Liver (tissue), 9 donors: ENCODE data around the gene CX3CR1. TPM values are rescaled to one million over a fixed set of nuclear protein-coding genes. Genes with fewer than 3 reads are reported as not detected.

Experiments used
- DNase-seq: peaks from one replicate; pipeline ENCODE4 v3.0.0-alpha.2; 2017; ENCODE audit warnings: low spot score
- H3K27ac ChIP-seq, 2 donors: one replicate each; pipeline ENCODE4 v1.7.0; 2013; ENCODE audit warnings: inconsistent platforms in 2 of 2, low read length in 2 of 2, control low read depth in 1 of 2, low read depth in 1 of 2, mild to moderate bottlenecking in 1 of 2
- H3K27me3 ChIP-seq, 4 donors: one replicate each; pipeline versions ENCODE4 v1.6.1 to v1.7.0; 2013; ENCODE audit warnings: low read length in 3 of 4, inconsistent platforms in 1 of 4, mild to moderate bottlenecking in 1 of 4, moderate library complexity in 1 of 4; ENCODE audit not compliant: control insufficient read depth in 4 of 4, insufficient read depth in 4 of 4
- H3K36me3 ChIP-seq, 4 donors: one replicate each; pipeline versions ENCODE4 v1.6.1 to v1.7.0; 2013; ENCODE audit warnings: low read length in 3 of 4, mild to moderate bottlenecking in 3 of 4, low read depth in 1 of 4, moderate library complexity in 1 of 4; ENCODE audit not compliant: control insufficient read depth in 4 of 4, insufficient read depth in 3 of 4
- H3K4me1 ChIP-seq, 4 donors: one replicate each; pipeline versions ENCODE4 v1.6.1 to v1.7.0; 2013; ENCODE audit warnings: low read length in 3 of 4, mild to moderate bottlenecking in 3 of 4, moderate library complexity in 1 of 4; ENCODE audit not compliant: control insufficient read depth in 4 of 4, insufficient read depth in 4 of 4
- H3K4me3 ChIP-seq, 3 donors: one replicate each; pipeline versions ENCODE4 v1.6.1 to v1.7.0; 2013; ENCODE audit warnings: low read length in 3 of 3, control low read depth in 1 of 3, low read depth in 1 of 3, mild to moderate bottlenecking in 1 of 3
- H3K9ac ChIP-seq, 2 donors: one replicate each; pipeline ENCODE4 v1.7.0; 2013; ENCODE audit warnings: low read length in 2 of 2, mild to moderate bottlenecking in 2 of 2, moderate library complexity in 2 of 2, control low read depth in 1 of 2, low read depth in 1 of 2
- H3K9me3 ChIP-seq, 4 donors: one replicate each; pipeline versions ENCODE4 v1.6.1 to v1.7.0; 2013; ENCODE audit warnings: low read length in 3 of 4; ENCODE audit not compliant: control insufficient read depth in 4 of 4
- EGR1 ChIP-seq, 2 donors: IDR thresholded peaks; 2 replicates each; pipeline ENCODE4 v1.6.1; 2016 to 2018; ENCODE audit warnings: antibody characterized with exemption in 2 of 2, low read depth in 2 of 2
- FOXA1 ChIP-seq: IDR thresholded peaks from 2 replicates; pipeline ENCODE4 v1.6.1; 2016; ENCODE audit warnings: antibody characterized with exemption
- GABPA ChIP-seq, 2 donors: IDR thresholded peaks in 1 of 2; conservative IDR thresholded peaks in 1 of 2; 2 replicates each; pipeline ENCODE4 v1.6.1; 2016; ENCODE audit warnings: antibody characterized with exemption in 2 of 2, mild to moderate bottlenecking in 1 of 2, moderate library complexity in 1 of 2
- HNF4A ChIP-seq, 2 donors: conservative IDR thresholded peaks; 2 replicates each; pipeline ENCODE4 v1.6.1; 2016; ENCODE audit warnings: antibody characterized with exemption in 2 of 2, mild to moderate bottlenecking in 2 of 2
- HNF4G ChIP-seq: IDR thresholded peaks from 2 replicates; pipeline ENCODE4 v1.6.1; 2016; ENCODE audit warnings: antibody characterized with exemption
- JUND ChIP-seq, 2 donors: IDR thresholded peaks; 2 replicates each; pipeline ENCODE4 v1.6.1; 2016; ENCODE audit warnings: antibody characterized with exemption in 2 of 2
- NR2F2 ChIP-seq: IDR thresholded peaks from 2 replicates; pipeline ENCODE4 v1.6.1; 2016; ENCODE audit warnings: antibody characterized with exemption
- RXRA ChIP-seq, 2 donors: IDR thresholded peaks; 2 replicates each; pipeline ENCODE4 v1.6.1; 2017 to 2018; ENCODE audit warnings: antibody characterized with exemption in 2 of 2, mild to moderate bottlenecking in 1 of 2
- SP1 ChIP-seq: IDR thresholded peaks from 2 replicates; pipeline ENCODE4 v1.6.1; 2018; ENCODE audit warnings: antibody characterized with exemption, mild to moderate bottlenecking
- TAF1 ChIP-seq: conservative IDR thresholded peaks from 2 replicates; pipeline ENCODE4 v1.6.1; 2016; ENCODE audit warnings: antibody characterized with exemption, mild to moderate bottlenecking
- YY1 ChIP-seq: IDR thresholded peaks from 2 replicates; pipeline ENCODE4 v1.6.1; 2016; ENCODE audit warnings: antibody characterized with exemption, mild to moderate bottlenecking
- WGBS: extraction: QIAGEN DNeasy Blood & Tissue Kit; methylation state at CpG from one replicate; pipeline ENCODE4 v1.1.7; 2013; 5-methylcytosine and 5-hydroxymethylcytosine counted together
- polyA plus RNA-seq, 2 donors: library from polyadenylated mRNA; stranded (reverse) in 1 of 2; unstranded in 1 of 2; fragments of 200-250 nt in 1 of 2; fragments of >200 nt in 1 of 2; fragmentation: Nextera tagmentation in 1 of 2; extraction: Ambion mirVana in 1 of 2; gene quantifications; one replicate each; pipeline versions ENCODE4 v1.2.1 to v1.2.3, GENCODE V29; 2013 to 2015
- total RNA-seq, 2 donors: library from RNA; depleted of rRNA; stranded (reverse); fragments of >200 nt; gene quantifications; one replicate each; pipeline ENCODE4 v1.2.3, GENCODE V29; 2014
- TF ChIP-seq, protein P1 (sequence below): IDR thresholded peaks from 2 replicates; pipeline ENCODE4 v1.6.1; 2016; ENCODE audit warnings: antibody characterized with exemption, mild to moderate bottlenecking
- TF ChIP-seq, protein P2 (sequence below): IDR thresholded peaks from 2 replicates; pipeline ENCODE4 v1.6.1; 2016; ENCODE audit warnings: antibody characterized with exemption
- TF ChIP-seq, protein P3 (sequence below): IDR thresholded peaks from 2 replicates; pipeline ENCODE4 v1.6.1; 2016; ENCODE audit warnings: antibody characterized with exemption
- TF ChIP-seq, protein P4 (sequence below): fragments of 150-350 bp; IDR thresholded peaks from 2 replicates; pipeline ENCODE4 v1.5.1; 2017; ENCODE audit warnings: improper control_type of control experiment, low read depth, low read length; ENCODE audit not compliant: missing input control
- TF ChIP-seq, protein P5 (sequence below): IDR thresholded peaks from 2 replicates; pipeline ENCODE4 v1.6.1; 2016; ENCODE audit warnings: antibody characterized with exemption
- donor health status: healthy.
- donor health status: healthy.
- donor health status: healthy.
- donor health status: healthy.
- donor health status: healthy.

Gene CX3CR1
- total and polyA plus RNA-seq, 4 donors = 0.33 to 1.9 (median 0.55) TPM

DNA sequence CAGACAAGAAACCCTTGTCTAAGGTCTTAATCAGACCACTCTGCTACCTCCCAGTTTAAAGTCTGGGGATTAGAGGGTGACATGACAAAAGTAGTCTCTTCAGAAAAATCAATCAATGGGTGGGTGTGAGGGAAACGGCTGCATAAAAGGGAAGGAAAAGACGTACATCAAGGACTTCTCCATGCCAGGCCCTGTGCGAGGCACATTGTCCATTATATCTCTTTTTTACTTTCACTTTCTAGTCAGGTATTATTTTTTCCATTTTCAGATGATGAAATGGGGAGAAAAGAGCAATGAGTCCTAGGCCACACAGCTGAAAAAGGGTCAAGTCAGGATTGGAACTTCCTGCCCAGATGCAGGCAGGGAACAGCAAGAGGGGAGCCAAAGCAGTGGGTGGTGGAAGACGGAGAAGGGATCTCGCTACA, 4.6 kb upstream of the CX3CR1 start:
- peaks cover 0 to 15% (median 9%) of the 10 kb centered on the region in 4 donors for H3K4me1 ChIP-seq
- WGBS = 74% methylated on average over 5 of the region's 5 CpGs
- no peak for DNase-seq

DNA sequence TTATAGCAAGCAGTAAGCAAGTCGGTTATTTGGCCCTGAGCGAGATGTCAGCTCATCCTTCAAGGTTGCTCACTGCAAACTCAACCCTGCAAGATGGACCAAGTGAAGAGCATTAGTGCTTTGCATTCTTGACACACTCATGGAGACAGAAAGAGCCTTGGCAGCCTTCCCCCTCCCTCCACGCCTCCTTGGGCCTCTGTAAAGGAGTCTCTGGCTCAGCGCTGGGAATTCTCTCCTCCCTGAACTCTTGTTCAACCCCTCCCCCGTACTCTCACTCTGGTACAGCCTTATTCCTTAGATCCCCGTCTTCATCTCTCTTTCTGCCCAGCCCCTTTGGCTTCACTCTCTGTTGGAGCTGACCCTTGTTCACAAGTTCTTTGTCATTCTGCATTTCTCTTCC, 2.2 kb upstream of the CX3CR1 start:
- Histone ChIP-seq H3K9me3 (no peaks in the 10 kb centered on the region), H3K27ac (no peak overlapping the region), H3K27me3 (no peaks in the 10 kb centered on the region), H3K9ac (no peak overlapping the region), H3K36me3 (no peaks in the 10 kb centered on the region), H3K4me3 (no peak overlapping the region), H3K4me1 (peaks cover 0 to 3% (median 1%) of the 10 kb centered on the region in 4 donors)
- no peak for DNase-seq
- TF ChIP-seq JUND (IDR thresholded peaks at IDR 0.05) (no peak), EGR1 (IDR thresholded peaks at IDR 0.05; ENCODE audit: low read depth in 2 of 2) (no peak), TAF1 (no peak), YY1 (no peak)
- WGBS = 92% methylated on average over 6 of the region's 6 CpGs

More for the DNA sequence above, 4.6 kb upstream of the CX3CR1 start:
- TF ChIP-seq, protein P1, sequence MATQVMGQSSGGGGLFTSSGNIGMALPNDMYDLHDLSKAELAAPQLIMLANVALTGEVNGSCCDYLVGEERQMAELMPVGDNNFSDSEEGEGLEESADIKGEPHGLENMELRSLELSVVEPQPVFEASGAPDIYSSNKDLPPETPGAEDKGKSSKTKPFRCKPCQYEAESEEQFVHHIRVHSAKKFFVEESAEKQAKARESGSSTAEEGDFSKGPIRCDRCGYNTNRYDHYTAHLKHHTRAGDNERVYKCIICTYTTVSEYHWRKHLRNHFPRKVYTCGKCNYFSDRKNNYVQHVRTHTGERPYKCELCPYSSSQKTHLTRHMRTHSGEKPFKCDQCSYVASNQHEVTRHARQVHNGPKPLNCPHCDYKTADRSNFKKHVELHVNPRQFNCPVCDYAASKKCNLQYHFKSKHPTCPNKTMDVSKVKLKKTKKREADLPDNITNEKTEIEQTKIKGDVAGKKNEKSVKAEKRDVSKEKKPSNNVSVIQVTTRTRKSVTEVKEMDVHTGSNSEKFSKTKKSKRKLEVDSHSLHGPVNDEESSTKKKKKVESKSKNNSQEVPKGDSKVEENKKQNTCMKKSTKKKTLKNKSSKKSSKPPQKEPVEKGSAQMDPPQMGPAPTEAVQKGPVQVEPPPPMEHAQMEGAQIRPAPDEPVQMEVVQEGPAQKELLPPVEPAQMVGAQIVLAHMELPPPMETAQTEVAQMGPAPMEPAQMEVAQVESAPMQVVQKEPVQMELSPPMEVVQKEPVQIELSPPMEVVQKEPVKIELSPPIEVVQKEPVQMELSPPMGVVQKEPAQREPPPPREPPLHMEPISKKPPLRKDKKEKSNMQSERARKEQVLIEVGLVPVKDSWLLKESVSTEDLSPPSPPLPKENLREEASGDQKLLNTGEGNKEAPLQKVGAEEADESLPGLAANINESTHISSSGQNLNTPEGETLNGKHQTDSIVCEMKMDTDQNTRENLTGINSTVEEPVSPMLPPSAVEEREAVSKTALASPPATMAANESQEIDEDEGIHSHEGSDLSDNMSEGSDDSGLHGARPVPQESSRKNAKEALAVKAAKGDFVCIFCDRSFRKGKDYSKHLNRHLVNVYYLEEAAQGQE = no peak
- TF ChIP-seq GABPA (IDR thresholded peaks at IDR 0.05 in 1 of 2, conservative IDR thresholded peaks at IDR 0.05 in 1 of 2) (no peak), JUND (IDR thresholded peaks at IDR 0.05) (no peak), SP1 (peak; percentile 24), HNF4G (no peak), RXRA (IDR thresholded peaks at IDR 0.05) (peak; percentile 80 to 81)
- H3K9me3 ChIP-seq = no peaks in the 10 kb centered on the region
- H3K27ac ChIP-seq = no peak overlapping the region
- no peaks in the 10 kb centered on the region for H3K36me3 ChIP-seq
- no peaks in the 10 kb centered on the region for H3K27me3 ChIP-seq
- H3K9ac ChIP-seq = no peak overlapping the region
- H3K4me3 ChIP-seq = no peak overlapping the region

DNA sequence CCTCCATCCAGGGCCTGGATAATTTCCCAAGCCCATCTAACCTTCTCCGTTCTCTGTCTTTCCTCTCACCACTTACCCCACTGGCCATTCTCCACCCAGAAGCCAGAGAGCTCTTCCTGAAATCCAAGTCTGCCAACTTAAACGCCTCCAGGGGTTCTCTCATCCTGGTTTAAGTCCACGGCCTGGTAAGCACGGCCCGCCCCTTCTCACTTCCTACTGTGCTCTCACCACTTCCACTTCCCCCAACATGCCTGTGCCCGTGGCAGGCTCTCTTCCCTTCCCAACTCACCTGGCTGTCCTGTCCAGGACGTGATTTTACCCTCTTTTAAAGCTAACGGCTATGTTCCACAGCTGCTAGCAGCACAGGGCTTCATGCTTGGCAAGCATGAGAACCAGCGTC, 1.7 kb upstream of the CX3CR1 start:
- H3K4me3 ChIP-seq = no peak overlapping the region
- no peaks in the 10 kb centered on the region for H3K36me3 ChIP-seq
- no peak overlapping the region for H3K27ac ChIP-seq
- 85% methylated on average over 9 of the region's 9 CpGs for WGBS
- H3K9me3 ChIP-seq = no peaks in the 10 kb centered on the region
- H3K9ac ChIP-seq = no peak overlapping the region
- DNase-seq = no peak
- no peaks in the 10 kb centered on the region for H3K4me1 ChIP-seq
- H3K27me3 ChIP-seq = no peaks in the 10 kb centered on the region
- TF ChIP-seq JUND (IDR thresholded peaks at IDR 0.05) (no peak), NR2F2 (no peak), FOXA1 (no peak), HNF4G (no peak), TAF1 (no peak), SP1 (no peak), HNF4A (conservative IDR thresholded peaks at IDR 0.05) (no peak), YY1 (no peak), GABPA (IDR thresholded peaks at IDR 0.05 in 1 of 2, conservative IDR thresholded peaks at IDR 0.05 in 1 of 2) (no peak), EGR1 (IDR thresholded peaks at IDR 0.05; ENCODE audit: low read depth in 2 of 2) (no peak), RXRA (IDR thresholded peaks at IDR 0.05) (no peak)
- TF ChIP-seq, protein P2, sequence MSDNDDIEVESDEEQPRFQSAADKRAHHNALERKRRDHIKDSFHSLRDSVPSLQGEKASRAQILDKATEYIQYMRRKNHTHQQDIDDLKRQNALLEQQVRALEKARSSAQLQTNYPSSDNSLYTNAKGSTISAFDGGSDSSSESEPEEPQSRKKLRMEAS = no peak
- TF ChIP-seq, protein P3, sequence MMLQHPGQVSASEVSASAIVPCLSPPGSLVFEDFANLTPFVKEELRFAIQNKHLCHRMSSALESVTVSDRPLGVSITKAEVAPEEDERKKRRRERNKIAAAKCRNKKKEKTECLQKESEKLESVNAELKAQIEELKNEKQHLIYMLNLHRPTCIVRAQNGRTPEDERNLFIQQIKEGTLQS = no peak
- TF ChIP-seq, protein P4, sequence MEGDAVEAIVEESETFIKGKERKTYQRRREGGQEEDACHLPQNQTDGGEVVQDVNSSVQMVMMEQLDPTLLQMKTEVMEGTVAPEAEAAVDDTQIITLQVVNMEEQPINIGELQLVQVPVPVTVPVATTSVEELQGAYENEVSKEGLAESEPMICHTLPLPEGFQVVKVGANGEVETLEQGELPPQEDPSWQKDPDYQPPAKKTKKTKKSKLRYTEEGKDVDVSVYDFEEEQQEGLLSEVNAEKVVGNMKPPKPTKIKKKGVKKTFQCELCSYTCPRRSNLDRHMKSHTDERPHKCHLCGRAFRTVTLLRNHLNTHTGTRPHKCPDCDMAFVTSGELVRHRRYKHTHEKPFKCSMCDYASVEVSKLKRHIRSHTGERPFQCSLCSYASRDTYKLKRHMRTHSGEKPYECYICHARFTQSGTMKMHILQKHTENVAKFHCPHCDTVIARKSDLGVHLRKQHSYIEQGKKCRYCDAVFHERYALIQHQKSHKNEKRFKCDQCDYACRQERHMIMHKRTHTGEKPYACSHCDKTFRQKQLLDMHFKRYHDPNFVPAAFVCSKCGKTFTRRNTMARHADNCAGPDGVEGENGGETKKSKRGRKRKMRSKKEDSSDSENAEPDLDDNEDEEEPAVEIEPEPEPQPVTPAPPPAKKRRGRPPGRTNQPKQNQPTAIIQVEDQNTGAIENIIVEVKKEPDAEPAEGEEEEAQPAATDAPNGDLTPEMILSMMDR = no peak
- TF ChIP-seq, protein P1 = no peak
- TF ChIP-seq, protein P5, sequence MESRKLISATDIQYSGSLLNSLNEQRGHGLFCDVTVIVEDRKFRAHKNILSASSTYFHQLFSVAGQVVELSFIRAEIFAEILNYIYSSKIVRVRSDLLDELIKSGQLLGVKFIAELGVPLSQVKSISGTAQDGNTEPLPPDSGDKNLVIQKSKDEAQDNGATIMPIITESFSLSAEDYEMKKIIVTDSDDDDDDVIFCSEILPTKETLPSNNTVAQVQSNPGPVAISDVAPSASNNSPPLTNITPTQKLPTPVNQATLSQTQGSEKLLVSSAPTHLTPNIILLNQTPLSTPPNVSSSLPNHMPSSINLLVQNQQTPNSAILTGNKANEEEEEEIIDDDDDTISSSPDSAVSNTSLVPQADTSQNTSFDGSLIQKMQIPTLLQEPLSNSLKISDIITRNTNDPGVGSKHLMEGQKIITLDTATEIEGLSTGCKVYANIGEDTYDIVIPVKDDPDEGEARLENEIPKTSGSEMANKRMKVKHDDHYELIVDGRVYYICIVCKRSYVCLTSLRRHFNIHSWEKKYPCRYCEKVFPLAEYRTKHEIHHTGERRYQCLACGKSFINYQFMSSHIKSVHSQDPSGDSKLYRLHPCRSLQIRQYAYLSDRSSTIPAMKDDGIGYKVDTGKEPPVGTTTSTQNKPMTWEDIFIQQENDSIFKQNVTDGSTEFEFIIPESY = no peak
